HG03521 (cell line): ENCODE data around the gene CYB5B.

Experiments
- ATAC-seq: cut with Tn5 transposase; IDR thresholded peaks from one replicate; pipeline ENCODE4 v1.9.1; 2021; ENCODE audit warnings: mild to moderate bottlenecking, moderate library complexity; ENCODE audit not compliant: unreplicated experiment

CYB5B gene

GRCh38 chr16:69424053-69424934 lies at the start of gene CYB5B:
Gene CYB5B (plus strand): TSS chr16:69424619. CDS start chr16:69424684, 65 bp downstream.
- peak; percentile 95 for ATAC-seq

GRCh38 chr16:69376393-69377059 lies 47.9 kb upstream of the CYB5B start:
- no peak for ATAC-seq

GRCh38 chr16:69378036-69378435 lies 46.4 kb upstream of the CYB5B start:
- no peak for ATAC-seq

- ATAC-seq, result no peak
Observed at GRCh38 chr16:69378760-69379159, 45.7 kb upstream of the CYB5B start.

GRCh38 chr16:69381231-69381630 lies 43.2 kb upstream of the CYB5B start:
- no peak for ATAC-seq

GRCh38 chr16:69382421-69382820 lies 42.0 kb upstream of the CYB5B start:
- ATAC-seq, result no peak

- no peak for ATAC-seq
Observed at GRCh38 chr16:69384974-69385373, 39.4 kb upstream of the CYB5B start.

GRCh38 chr16:69386596-69386995 lies 37.8 kb upstream of the CYB5B start:
- ATAC-seq, result no peak

- no peak for ATAC-seq
Observed at GRCh38 chr16:69393898-69394849, 30.2 kb upstream of the CYB5B start.

GRCh38 chr16:69395859-69396186 lies 28.6 kb upstream of the CYB5B start:
- no peak for ATAC-seq

GRCh38 chr16:69396187-69397061 lies 28.0 kb upstream of the CYB5B start:
- no peak for ATAC-seq

GRCh38 chr16:69397821-69398521 lies 26.4 kb upstream of the CYB5B start:
- no peak for ATAC-seq

GRCh38 chr16:69399361-69399760 lies 25.1 kb upstream of the CYB5B start:
- no peak for ATAC-seq

GRCh38 chr16:69402439-69402838 lies 22.0 kb upstream of the CYB5B start:
- no peak for ATAC-seq

GRCh38 chr16:69404275-69404805 lies 20.1 kb upstream of the CYB5B start:
- no peak for ATAC-seq

- ATAC-seq, result no peak
Observed at GRCh38 chr16:69405326-69405725, 19.1 kb upstream of the CYB5B start.

- ATAC-seq, result no peak
Observed at GRCh38 chr16:69405757-69406156, 18.7 kb upstream of the CYB5B start.

GRCh38 chr16:69406780-69407331 lies 17.6 kb upstream of the CYB5B start:
- ATAC-seq, result no peak

GRCh38 chr16:69407702-69408323 lies 16.6 kb upstream of the CYB5B start:
- ATAC-seq, result no peak
